ENCODE measurements around the gene ATXN1L.

DNA sequence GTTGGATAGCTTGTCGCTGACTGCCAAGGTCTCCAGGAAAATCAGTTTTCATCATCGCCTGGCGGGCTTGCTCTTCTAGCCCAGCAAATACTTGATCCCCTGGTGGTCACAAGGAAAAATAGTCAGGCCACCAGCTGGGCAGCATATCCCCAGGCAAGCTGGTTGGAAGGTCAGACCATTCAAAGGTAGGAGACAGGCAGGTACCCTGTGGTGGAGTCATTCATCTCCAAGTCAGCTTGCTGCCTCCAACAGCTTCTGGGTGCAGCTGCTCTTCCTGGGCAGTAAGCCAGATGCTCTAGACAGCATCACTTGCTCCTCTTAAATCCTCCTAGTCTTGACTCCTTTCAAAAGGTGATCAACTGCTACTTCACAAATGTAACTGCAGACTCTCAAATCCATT lies 22.2 kb downstream of the ATXN1L start:
- TF ChIP-seq, protein P1, sequence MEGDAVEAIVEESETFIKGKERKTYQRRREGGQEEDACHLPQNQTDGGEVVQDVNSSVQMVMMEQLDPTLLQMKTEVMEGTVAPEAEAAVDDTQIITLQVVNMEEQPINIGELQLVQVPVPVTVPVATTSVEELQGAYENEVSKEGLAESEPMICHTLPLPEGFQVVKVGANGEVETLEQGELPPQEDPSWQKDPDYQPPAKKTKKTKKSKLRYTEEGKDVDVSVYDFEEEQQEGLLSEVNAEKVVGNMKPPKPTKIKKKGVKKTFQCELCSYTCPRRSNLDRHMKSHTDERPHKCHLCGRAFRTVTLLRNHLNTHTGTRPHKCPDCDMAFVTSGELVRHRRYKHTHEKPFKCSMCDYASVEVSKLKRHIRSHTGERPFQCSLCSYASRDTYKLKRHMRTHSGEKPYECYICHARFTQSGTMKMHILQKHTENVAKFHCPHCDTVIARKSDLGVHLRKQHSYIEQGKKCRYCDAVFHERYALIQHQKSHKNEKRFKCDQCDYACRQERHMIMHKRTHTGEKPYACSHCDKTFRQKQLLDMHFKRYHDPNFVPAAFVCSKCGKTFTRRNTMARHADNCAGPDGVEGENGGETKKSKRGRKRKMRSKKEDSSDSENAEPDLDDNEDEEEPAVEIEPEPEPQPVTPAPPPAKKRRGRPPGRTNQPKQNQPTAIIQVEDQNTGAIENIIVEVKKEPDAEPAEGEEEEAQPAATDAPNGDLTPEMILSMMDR (IDR thresholded peaks at IDR 0.05; ENCODE audit: poor library complexity), result no peak
- no peak for TF ChIP-seq EZH2phosphoT487 (IDR thresholded peaks at IDR 0.05; ENCODE audit: low read depth, severe bottlenecking, unreplicated experiment)
